Posterior vena cava (tissue), 2 donors: ENCODE measurements around the gene ABCF2. TPM values are rescaled to one million over a fixed set of nuclear protein-coding genes. Genes with fewer than 3 reads are reported as not detected.

Source experiments
- DNase-seq: peaks from one replicate; pipeline ENCODE4 v3.0.0-alpha.2; 2020; ENCODE audit warnings: low spot score
- intact Hi-C, 2 donors: fragments of 100-400 bp; cut with DNase I; formaldehyde crosslinking; loops; one replicate each; pipeline versions ENCODE4 v1.14.1 to v1.14.2; 2022 to 2023
- total RNA-seq, 2 donors: library from RNA; stranded (reverse); fragmentation: NEBNext Ultra II Directional; extraction: Animal tissue kit (Norgen Biotek cat#: 25700); gene quantifications; one replicate each; pipeline ENCODE4 v1.2.1, GENCODE V29; 2021
- donor health status: DM: yes; HTN: yes; CAD: no.
- donor health status: DM: yes; HTN: yes; CAD: no.

The ABCF2 gene
- total RNA-seq, 2 donors from 2014 or later = 24.4 to 27.4 TPM

- DNase-seq = peak; percentile 77
- intact Hi-C loops = loop anchor here (5.0 to 10.0 kb wide), 2 partner anchors 58 to 60 kb away; no protein-coding TSS in a partner anchor
Observed at GRCh38 chr7:151244196-151244840, 17.3 kb upstream of the ABCF2 start.

GRCh38 chr7:151243408-151244195 lies 16.6 kb upstream of the ABCF2 start:
- intact Hi-C loops = loop anchor here (5.0 to 10.0 kb wide), 2 partner anchors 59 to 61 kb away; no protein-coding TSS in a partner anchor
- peak; percentile 72 for DNase-seq

- peak; percentile 52 for DNase-seq
- intact Hi-C loops = loop anchor here (5.0 to 10.0 kb wide), 2 partner anchors 59 to 62 kb away; no protein-coding TSS in a partner anchor
Observed at GRCh38 chr7:151243045-151243349, 16.0 kb upstream of the ABCF2 start.

- DNase-seq = peak; percentile 58
- intact Hi-C loops = loop anchor here (5.0 to 10.0 kb wide), 2 partner anchors 60 to 62 kb away; no protein-coding TSS in a partner anchor
Observed at GRCh38 chr7:151242159-151243044, 15.4 kb upstream of the ABCF2 start.

- peak; percentile 65 for DNase-seq
- intact Hi-C loops = loop anchor here (5.0 to 10.0 kb wide), 2 partner anchors 61 to 63 kb away; no protein-coding TSS in a partner anchor
Observed at GRCh38 chr7:151241755-151242096, 14.7 kb upstream of the ABCF2 start.

GRCh38 chr7:151240942-151241754 lies 14.1 kb upstream of the ABCF2 start:
- intact Hi-C loops = loop anchor here (5.0 to 10.0 kb wide), 2 partner anchors 61 to 64 kb away; no protein-coding TSS in a partner anchor
- peak; percentile 54 for DNase-seq

GRCh38 chr7:151240536-151240935 lies 13.5 kb upstream of the ABCF2 start:
- intact Hi-C loops = loop anchor here (5.0 to 10.0 kb wide), 2 partner anchors 62 to 64 kb away; no protein-coding TSS in a partner anchor
- peak; percentile 58 for DNase-seq

GRCh38 chr7:151239837-151240459 lies 12.9 kb upstream of the ABCF2 start:
- intact Hi-C loops = loop anchor here (5.0 to 10.0 kb wide), 2 partner anchors 62 to 65 kb away; no protein-coding TSS in a partner anchor
- peak; percentile 50 for DNase-seq

- DNase-seq = peak; percentile 75
- intact Hi-C loops = no loop called here
Observed at GRCh38 chr7:151238924-151239836, 12.2 kb upstream of the ABCF2 start.

GRCh38 chr7:151238190-151238810 lies 11.3 kb upstream of the ABCF2 start:
- intact Hi-C loops = no loop called here
- peak; percentile 73 for DNase-seq

- intact Hi-C loops = no loop called here
- peak; percentile 80 for DNase-seq
Observed at GRCh38 chr7:151237244-151238189, 10.5 kb upstream of the ABCF2 start.

- intact Hi-C loops = no loop called here
- peak; percentile 53 for DNase-seq
Observed at GRCh38 chr7:151236406-151236805, 9.4 kb upstream of the ABCF2 start.

GRCh38 chr7:151235091-151235787 lies 8.2 kb upstream of the ABCF2 start:
- intact Hi-C loops = no loop called here
- peak; percentile 51 for DNase-seq

- intact Hi-C loops = no loop called here
Observed at GRCh38 chr7:151233804-151234203, 6.8 kb upstream of the ABCF2 start.

More at GRCh38 chr7:151233804-151234203, 6.8 kb upstream of the ABCF2 start:
- peak; percentile 62 for DNase-seq
